Skeletal muscle satellite cell (primary cell): ENCODE data around the gene PPP1R16B.
"Not testable (repeated sequence)": the region's sequence is repeated elsewhere in the genome, so short reads cannot be mapped to it uniquely, and the experiment has no call there.

Source experiments
- H3K27me3 ChIP-seq: 2 replicates; pipeline ENCODE4 v1.7.0; 2013; ENCODE audit warnings: low read length; ENCODE audit not compliant: control insufficient read depth, insufficient read depth
- H3K36me3 ChIP-seq: 2 replicates; pipeline ENCODE4 v1.7.0; 2013; ENCODE audit warnings: mild to moderate bottlenecking, control low read depth, low read length; ENCODE audit not compliant: insufficient read depth
- H3K4me1 ChIP-seq: 2 replicates; pipeline ENCODE4 v1.7.0; 2013; ENCODE audit warnings: low read length; ENCODE audit not compliant: control insufficient read depth, insufficient read depth
- H3K4me2 ChIP-seq: 2 replicates; pipeline ENCODE4 v1.7.0; 2013; ENCODE audit warnings: mild to moderate bottlenecking, low read length
- H3K4me3 ChIP-seq: 2 replicates; pipeline ENCODE4 v1.7.0; 2013; ENCODE audit warnings: low read length
- H3K9ac ChIP-seq: 2 replicates; pipeline ENCODE4 v1.7.0; 2013; ENCODE audit warnings: mild to moderate bottlenecking, low read depth, low read length, moderate library complexity
- H3K9me3 ChIP-seq: replicated peaks from 2 replicates; pipeline ENCODE4 v1.7.0; 2013; ENCODE audit warnings: mild to moderate bottlenecking, control low read depth, low read length

The PPP1R16B gene

DNA sequence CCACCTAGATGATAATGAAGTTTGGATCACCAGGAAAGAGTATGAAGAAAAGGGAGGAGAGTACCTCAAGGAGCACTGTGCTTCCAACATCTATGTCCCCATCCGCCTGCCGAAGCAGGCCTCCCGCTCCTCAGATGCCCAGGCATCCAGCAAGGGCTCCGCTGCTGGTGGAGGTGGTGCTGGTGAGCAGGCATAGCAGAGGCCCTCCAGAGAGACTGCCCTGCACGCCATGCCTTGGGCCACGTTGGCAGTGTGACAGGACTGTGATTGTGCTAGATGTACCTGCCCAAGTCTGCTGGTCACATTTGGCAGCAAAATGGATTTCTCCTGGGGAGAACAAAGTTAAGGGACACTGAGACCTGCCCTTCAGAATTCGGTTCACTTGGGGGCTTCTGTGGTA lies 33.9 kb upstream of the PPP1R16B start:
- Histone ChIP-seq H3K36me3 (peaks cover 34% of the 10 kb centered on the region), H3K9ac (no peak overlapping the region), H3K27me3 (no peaks in the 10 kb centered on the region)

DNA sequence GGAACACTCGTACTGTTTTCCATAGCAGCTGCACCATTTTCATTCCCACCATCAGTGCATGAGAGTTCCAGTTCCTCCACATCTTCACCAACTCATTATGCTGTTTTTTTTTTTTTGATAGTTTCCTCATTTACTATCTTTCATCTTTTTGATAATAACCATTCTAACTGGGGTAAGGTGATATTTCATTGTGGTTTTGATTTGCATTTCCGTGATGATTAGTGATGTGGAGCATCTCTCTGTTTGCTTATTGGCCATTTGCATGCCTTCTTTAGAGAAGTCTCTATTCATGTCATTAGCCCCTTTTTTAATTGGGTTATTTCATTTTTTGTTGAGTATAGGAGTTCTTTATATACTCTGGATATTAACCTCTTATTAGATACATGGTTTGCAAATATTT lies 31.3 kb upstream of the PPP1R16B start:
- H3K27me3 ChIP-seq, result no peaks in the 10 kb centered on the region
- H3K36me3 ChIP-seq, result peaks cover 26% of the 10 kb centered on the region
- H3K9ac ChIP-seq, result no peak overlapping the region
- no peaks in the 10 kb centered on the region for H3K9me3 ChIP-seq
- H3K4me2 ChIP-seq, result no peak overlapping the region
- no peaks in the 10 kb centered on the region for H3K4me1 ChIP-seq
- H3K4me3 ChIP-seq, result no peak overlapping the region

More for the DNA sequence above, 33.9 kb upstream of the PPP1R16B start:
- no peak overlapping the region for H3K4me3 ChIP-seq
- H3K4me2 ChIP-seq, result no peak overlapping the region
- H3K9me3 ChIP-seq, result no peaks in the 10 kb centered on the region
- H3K4me1 ChIP-seq, result no peaks in the 10 kb centered on the region

DNA sequence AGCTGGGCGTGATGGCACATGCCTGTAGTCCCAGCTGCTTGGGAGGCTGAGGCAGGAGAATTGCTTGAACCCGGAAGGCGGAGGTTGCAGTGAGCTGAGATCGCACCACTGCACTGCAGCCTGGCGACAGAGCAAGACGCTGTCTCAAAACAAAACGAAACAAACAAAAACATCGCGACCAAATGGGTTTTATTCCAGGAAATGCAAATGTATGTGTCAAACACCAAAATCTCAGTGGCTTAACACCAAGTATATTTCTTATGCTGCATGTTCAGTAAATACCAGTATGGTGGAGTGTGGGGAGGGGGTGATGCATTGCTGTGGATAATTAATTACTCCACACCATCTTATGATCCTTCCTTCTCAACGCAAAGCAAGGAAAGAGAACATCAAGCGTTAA lies 29.1 kb upstream of the PPP1R16B start:
- H3K27me3 ChIP-seq, result no peaks in the 10 kb centered on the region
- no peak overlapping the region for H3K4me3 ChIP-seq
- H3K9ac ChIP-seq, result no peak overlapping the region
- no peak overlapping the region for H3K4me2 ChIP-seq
- H3K9me3 ChIP-seq, result no peaks in the 10 kb centered on the region
- peaks cover 20% of the 10 kb centered on the region for H3K36me3 ChIP-seq
- no peaks in the 10 kb centered on the region for H3K4me1 ChIP-seq

DNA sequence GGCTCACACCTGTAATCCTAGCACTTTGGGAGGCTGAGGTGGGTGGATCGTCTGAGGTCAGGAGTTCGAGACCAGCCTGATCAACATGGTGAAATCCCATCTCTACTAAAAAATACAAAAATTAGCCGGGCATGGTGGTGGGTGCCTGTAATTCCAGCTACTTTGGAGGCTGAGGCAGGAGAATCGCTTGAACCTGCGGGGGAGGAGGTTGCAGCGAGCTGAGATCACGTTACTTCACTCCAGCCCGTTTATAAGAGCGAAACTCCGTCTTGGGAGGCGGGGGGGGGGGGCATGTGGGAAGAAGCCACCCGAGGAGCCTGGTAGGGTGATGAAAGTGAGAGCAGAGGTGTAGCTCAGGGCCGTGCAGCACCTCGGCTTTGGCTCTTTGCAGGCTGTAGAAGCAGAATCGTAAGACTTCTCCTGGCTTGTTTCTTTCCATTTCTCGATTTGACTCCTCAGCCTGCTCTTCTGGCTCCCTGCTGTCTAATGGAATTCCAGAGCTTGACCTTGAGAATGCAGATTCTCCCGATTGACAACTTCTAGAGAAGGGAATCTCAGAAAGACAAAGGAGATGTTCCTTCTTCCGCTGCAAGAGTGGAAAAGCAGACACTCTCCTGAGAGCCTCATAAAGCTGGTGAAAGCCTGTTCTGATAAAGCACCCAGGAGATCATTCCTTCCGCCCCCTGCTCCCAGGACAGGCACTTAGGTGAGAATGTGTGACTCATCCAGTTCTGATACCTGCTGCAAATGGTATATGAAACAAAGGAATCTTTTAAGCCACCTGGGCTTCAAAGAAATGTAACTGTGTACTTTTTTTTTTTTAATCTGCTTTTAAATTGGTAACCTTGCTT lies 26.0 kb upstream of the PPP1R16B start:
- no peak overlapping the region for H3K4me3 ChIP-seq
- H3K9ac ChIP-seq, result no peak overlapping the region
- H3K27me3 ChIP-seq, result no peaks in the 10 kb centered on the region
- no peaks in the 10 kb centered on the region for H3K4me1 ChIP-seq
- no peak overlapping the region for H3K4me2 ChIP-seq
- H3K9me3 ChIP-seq, result no peaks in the 10 kb centered on the region
- H3K36me3 ChIP-seq, result no peaks in the 10 kb centered on the region

DNA sequence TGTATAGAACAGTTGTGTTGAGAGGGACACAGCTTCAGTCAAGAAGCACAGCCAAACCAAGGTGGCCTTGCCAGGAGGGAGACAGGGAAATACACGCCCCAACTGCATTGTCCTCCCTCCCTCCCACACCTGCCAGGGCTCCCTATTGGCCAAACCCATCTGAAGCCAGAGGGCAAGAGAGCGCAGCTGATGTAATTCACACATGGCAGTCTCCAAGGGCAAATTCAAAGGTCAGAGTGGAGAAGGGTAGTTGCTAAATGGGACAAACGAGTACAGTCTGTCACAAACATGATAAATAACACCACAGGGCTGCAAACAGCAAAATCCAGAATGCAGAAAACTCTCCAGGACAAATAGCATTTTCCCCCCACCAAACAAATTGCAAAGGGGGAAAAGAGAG lies 23.2 kb upstream of the PPP1R16B start:
- Histone ChIP-seq H3K9ac (no peak overlapping the region), H3K4me2 (no peak overlapping the region), H3K27me3 (no peaks in the 10 kb centered on the region), H3K4me1 (no peaks in the 10 kb centered on the region), H3K4me3 (no peak overlapping the region), H3K9me3 (no peaks in the 10 kb centered on the region), H3K36me3 (no peaks in the 10 kb centered on the region)

DNA sequence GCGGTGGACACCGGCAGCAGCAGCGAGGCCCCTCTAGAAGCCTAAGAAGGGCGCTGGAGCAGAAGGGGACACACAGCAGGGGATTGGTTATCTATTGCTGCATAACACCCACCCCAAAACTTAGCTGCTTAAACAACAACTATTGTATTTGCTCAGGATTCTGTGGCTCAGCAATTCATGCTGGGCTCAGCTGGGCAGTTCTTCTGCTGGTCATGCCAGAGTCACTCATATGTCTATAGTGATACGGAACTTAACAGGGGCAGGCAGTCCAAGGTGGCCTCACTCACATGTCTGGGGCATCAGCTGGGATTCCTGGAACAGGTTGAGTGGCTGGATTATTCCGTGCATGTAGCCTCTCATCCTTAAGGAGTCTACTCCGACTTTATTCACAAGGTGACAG lies 17.6 kb upstream of the PPP1R16B start:
- H3K9me3 ChIP-seq, result no peaks in the 10 kb centered on the region
- no peak overlapping the region for H3K9ac ChIP-seq
- no peak overlapping the region for H3K4me3 ChIP-seq
- H3K4me1 ChIP-seq, result no peaks in the 10 kb centered on the region
- no peak overlapping the region for H3K4me2 ChIP-seq
- H3K36me3 ChIP-seq, result no peaks in the 10 kb centered on the region
- no peaks in the 10 kb centered on the region for H3K27me3 ChIP-seq

DNA sequence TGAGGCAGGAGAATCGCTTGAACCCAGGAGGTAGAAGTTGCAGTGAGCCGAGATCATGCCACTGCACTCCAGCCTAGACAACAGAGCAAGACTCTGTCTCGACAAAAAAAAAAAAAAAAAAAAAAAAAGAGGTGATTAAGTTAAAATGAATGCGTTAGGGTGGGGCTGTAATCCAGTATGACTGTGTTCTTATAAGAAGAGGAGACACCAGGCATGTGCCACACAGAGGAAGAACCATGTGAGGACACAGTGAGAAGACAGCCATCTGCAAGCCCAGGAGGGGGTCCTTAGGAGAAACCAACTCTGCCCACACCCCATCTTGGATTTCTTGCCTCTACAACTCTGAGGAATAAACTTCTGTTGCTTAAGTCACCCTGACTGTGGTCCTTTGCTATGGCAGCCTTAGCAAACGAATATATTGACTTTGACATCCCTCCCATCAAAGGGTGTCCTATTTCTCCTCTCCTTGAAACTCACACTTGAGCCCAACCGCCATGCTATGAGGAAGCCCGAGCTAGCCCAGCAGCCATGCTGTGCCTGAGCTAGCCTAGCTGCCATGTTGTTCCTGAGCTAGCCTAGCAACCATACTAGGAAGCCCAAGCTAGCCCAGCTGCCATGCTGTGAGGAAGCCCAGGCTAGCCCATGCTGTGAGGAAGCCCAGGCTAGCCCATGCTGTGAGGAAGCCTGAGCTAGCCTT lies 15.8 kb upstream of the PPP1R16B start:
- Histone ChIP-seq H3K9ac (no peak overlapping the region), H3K36me3 (no peaks in the 10 kb centered on the region), H3K4me2 (no peak overlapping the region), H3K4me3 (no peak overlapping the region), H3K27me3 (peaks cover under 1% of the 10 kb centered on the region), H3K4me1 (no peaks in the 10 kb centered on the region), H3K9me3 (no peaks in the 10 kb centered on the region)

DNA sequence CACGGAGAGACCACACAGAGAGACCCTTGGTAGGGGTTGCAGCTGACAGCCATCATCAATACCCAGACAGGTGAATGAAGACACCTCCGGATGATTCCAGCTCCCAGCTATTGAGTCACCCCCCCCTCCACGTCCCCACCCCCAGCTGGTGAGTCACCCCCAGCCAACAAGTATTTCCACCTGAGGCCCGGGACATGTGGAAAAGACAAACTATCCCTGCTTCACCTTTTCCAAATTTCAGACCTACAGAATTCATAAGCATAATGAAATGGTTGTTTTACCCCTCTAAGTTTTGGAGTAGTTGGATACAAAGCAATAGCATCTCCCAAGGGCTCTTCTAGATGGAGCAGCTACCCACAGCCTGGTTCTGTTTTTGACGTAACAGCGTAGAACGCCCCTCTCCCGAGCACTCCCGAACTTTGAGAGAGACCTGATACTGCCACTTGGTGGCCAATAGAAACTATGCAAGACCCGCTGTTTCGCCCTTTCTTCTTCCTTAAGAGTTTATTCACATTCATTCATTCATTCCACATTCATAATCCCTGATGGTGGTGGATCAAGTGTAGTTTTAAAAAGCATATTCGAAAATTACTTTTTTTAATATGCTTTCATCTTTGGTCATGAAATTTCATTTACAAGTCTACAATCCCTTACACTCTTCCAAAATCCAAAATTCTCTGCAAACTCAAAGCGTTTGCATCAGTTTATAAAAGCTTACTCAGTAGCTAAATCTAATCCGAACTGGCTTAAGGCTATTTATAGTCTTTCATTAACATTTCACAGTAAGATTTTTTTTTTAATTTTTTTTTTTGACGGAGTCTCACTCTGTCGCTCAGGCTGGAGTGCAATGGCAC lies 15.1 kb upstream of the PPP1R16B start:
- no peak overlapping the region for H3K9ac ChIP-seq
- no peaks in the 10 kb centered on the region for H3K9me3 ChIP-seq
- peaks cover 5% of the 10 kb centered on the region for H3K27me3 ChIP-seq
- H3K4me3 ChIP-seq, result no peak overlapping the region
- H3K4me1 ChIP-seq, result no peaks in the 10 kb centered on the region
- H3K4me2 ChIP-seq, result no peak overlapping the region
- H3K36me3 ChIP-seq, result no peaks in the 10 kb centered on the region

DNA sequence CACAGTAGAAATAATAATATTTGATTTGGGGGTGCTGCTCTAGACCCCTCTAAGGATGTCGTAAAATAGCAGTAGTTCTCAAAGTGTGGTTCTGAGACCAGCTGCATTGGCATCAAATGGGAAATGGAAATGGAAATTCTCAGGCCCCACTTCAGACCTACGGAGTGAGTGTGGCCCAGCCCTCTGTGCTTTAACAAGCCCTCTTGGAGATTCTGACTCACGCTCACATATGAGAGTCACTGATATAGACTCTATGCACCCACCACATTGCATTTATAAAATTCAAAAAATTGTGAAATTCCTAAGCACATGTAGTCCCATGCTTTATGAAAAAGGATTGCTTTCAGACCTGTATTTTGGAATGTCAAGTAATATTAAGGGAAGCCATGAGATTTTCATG lies 14.2 kb upstream of the PPP1R16B start:
- Histone ChIP-seq H3K27me3 (peaks cover 11% of the 10 kb centered on the region), H3K36me3 (no peaks in the 10 kb centered on the region), H3K4me2 (no peak overlapping the region), H3K9ac (no peak overlapping the region), H3K4me1 (no peaks in the 10 kb centered on the region), H3K9me3 (no peaks in the 10 kb centered on the region), H3K4me3 (no peak overlapping the region)

DNA sequence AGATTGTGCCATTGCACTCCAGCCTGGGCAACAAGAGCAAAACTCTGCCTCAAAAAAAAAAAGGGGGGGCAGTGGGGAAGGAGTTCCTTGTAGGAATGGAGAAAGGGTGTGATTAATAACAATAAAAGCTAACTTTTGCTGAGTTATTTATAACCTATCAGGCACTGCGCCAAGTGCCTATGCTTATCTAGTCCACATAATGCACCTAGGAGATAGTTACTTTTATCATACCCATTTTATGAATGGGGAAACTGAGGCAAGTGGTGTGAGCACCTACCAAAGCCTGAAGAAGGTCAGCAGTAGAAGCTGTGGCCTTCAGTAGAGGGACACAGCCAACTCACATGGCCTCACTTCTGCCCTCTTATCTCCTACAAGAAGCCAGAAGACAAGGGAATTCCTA lies 13.6 kb upstream of the PPP1R16B start:
- H3K27me3 ChIP-seq, result peaks cover 12% of the 10 kb centered on the region
- no peaks in the 10 kb centered on the region for H3K36me3 ChIP-seq
- no peaks in the 10 kb centered on the region for H3K4me1 ChIP-seq
- no peak overlapping the region for H3K4me2 ChIP-seq
- no peak overlapping the region for H3K4me3 ChIP-seq
- no peaks in the 10 kb centered on the region for H3K9me3 ChIP-seq
- no peak overlapping the region for H3K9ac ChIP-seq

DNA sequence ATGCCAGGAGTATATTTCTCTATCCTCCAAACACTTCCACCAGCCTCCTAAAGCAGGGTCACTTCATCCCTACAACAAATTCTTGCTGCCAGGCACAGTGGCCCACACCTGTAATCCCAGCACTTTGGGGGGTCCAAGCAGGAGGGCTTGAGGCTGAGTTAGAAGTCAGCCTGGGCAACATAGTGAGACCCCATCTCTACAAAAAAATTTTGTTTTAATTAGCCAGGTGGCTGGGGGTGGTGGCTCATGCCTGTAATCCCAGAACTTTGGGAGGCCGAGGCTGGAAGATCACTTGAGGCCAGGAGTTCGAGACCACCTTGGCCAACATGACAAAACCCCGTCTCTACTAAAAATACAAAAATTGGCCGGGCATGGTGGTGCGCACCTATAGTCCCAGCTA lies 11.4 kb upstream of the PPP1R16B start:
- H3K36me3 ChIP-seq, H3K9ac ChIP-seq, H3K9me3 ChIP-seq, H3K4me3 ChIP-seq, H3K4me1 ChIP-seq, H3K4me2 ChIP-seq: not testable (repeated sequence)
- peaks cover 21% of the 10 kb centered on the region for H3K27me3 ChIP-seq
